GM12801 (cell line): ENCODE data around the gene NKAPD1.

ENCODE experiments used
- TF ChIP-seq, protein P1 (sequence below): IDR thresholded peaks from one replicate; pipeline ENCODE4 v1.5.1; 2011; ENCODE audit warnings: control low read depth; ENCODE audit not compliant: insufficient read length; ENCODE audit errors: extremely low read depth

NKAPD1 gene, protein sequence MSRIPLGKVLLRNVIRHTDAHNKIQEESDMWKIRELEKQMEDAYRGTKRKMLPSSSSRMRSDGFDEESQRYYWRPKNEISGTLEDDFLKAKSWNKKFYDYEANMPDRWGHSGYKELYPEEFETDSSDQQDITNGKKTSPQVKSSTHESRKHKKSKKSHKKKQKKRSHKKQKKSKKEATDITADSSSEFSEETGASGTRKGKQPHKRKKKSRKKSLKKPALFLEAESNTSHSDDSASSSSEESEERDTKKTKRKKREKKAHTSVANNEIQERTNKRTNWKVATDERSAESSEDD

DNA sequence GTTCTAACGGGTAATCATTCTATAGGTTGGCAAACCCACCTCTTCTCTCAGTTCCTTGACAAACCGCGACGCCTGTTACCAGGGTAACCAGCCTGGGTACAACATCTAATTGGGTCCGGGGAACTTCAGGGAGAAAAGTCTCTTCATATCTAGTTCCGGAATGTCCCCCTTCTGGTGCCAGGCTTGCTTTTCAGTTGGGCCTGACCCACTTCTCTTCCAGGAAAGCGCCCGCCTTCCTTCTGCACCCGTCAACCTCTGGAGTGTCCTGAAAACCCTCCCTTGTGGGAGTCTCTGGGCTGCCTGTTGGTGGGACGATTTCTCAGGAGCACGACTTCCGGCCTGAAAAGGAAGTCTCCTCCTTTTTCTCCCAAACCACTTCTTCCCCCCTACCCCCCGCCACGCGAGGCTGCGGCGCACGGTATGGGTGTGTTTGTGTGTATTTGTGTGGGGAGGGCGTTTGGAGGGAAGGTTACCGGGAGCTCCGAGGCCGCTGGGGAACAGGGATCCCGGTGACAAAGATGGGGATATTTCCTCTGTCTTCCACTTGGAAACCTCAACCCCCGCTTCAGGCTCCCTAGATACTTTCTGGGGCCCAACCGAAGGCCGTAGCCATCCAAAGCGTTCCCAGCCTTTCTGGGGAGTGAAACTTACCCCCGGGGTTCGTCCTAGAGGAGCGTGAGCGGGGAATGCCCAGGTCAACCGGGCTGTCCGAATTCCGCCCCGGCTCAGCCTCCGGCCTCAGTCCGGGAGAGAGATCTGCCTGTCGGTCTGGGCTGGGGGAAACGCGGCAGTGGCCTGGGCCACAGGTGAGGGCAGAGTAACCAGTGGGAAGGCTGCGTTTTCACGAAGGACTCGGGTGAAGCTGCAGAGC lies at the start of gene NKAPD1, which contains the start of gene PIH1D2:
NKAPD1 (plus strand) TSS at position 359 of the 871 bp plus-strand sequence. CDS start 1,276 bp downstream, outside the sequence.
PIH1D2 (minus strand) TSS at position 77 of the 871 bp plus-strand sequence. CDS start 843 bp downstream, outside the sequence.
- TF ChIP-seq, protein P1, sequence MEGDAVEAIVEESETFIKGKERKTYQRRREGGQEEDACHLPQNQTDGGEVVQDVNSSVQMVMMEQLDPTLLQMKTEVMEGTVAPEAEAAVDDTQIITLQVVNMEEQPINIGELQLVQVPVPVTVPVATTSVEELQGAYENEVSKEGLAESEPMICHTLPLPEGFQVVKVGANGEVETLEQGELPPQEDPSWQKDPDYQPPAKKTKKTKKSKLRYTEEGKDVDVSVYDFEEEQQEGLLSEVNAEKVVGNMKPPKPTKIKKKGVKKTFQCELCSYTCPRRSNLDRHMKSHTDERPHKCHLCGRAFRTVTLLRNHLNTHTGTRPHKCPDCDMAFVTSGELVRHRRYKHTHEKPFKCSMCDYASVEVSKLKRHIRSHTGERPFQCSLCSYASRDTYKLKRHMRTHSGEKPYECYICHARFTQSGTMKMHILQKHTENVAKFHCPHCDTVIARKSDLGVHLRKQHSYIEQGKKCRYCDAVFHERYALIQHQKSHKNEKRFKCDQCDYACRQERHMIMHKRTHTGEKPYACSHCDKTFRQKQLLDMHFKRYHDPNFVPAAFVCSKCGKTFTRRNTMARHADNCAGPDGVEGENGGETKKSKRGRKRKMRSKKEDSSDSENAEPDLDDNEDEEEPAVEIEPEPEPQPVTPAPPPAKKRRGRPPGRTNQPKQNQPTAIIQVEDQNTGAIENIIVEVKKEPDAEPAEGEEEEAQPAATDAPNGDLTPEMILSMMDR, result no peak

DNA sequence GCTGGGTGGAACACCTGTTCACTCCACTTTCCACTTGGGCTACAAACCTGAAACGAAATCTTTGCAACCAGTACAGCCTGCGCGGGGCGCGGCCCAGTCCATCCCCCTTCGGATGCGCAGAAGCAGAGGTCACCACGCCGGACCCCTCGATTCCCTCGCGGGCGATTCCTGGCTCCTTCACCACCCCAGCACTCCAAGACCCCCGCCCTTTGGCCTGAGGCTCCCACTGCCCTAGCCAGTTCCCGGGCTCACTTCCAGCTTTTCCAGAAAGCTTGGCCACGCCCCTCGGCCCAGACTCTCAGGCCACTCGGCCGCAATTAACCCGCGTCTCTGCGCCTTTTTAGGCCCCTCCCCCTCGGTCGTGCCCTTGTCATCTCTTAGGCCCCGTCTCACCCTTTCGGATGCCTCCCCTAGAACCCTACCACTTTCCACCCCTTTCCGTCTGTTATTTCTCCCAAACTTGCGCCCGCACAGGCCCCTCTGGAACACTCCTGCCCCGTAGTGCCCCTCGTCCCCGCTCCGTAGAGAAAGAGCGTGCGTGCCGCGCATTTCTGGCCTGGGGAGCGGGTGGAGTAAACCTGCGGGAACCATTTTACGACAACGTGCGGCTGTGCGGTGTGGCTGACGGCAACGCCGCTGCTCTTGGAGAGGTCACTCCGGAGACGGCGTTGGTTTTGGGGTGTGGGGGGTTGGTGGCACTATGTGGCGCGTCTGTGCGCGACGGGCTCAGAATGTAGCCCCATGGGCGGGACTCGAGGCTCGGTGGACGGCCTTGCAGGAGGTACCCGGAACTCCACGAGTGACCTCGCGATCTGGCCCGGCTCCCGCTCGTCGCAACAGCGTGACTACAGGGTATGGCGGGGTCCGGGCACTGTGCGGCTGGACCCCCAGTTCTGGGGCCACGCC lies 49.1 kb upstream of the NKAPD1 start, which contains the start of gene DLAT:
DLAT (plus strand) TSS at position 636 of the 906 bp plus-strand sequence; CDS start at position 701, 65 bp downstream.
- TF ChIP-seq, protein P1, result no peak

DNA sequence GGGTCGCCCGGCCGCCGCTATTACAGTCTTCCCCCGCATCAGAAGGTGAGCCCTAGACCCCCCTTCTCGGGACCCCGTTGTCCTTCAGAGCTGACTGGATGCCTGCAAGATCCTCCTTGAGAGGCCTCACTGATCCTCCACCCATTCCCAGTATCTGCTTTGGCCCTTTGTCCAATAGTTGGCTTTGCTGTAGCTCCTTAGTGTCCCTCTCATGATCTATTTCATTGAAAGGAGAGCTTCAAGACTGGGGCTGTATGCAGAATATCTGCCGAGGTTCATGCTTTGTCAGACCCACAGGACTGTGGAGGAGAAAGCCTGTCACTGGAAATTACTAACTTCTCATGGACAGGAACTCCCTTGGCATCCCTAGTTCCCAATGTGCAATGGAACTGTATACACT lies 48.4 kb upstream of the NKAPD1 start:
- TF ChIP-seq, protein P1, result no peak

DNA sequence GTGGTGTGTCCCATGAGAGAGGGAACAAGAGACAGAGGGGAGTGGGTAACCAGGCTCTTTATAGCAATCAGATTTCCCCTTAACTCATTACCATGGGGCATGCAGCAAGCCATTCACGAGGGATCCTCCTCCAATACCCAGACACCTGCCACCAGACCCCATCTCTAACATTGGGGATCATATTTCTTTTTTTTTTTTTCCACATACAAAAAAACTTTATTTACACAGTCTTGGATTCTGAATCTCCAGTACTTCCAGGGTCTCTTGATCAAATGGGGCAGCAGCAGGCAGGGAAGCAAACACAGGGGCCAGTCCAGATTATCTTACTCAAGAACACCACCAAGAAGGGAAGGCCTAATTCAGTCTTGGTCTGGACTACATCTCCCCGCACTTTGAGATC lies 44.6 kb upstream of the NKAPD1 start:
- TF ChIP-seq, protein P1, result no peak

DNA sequence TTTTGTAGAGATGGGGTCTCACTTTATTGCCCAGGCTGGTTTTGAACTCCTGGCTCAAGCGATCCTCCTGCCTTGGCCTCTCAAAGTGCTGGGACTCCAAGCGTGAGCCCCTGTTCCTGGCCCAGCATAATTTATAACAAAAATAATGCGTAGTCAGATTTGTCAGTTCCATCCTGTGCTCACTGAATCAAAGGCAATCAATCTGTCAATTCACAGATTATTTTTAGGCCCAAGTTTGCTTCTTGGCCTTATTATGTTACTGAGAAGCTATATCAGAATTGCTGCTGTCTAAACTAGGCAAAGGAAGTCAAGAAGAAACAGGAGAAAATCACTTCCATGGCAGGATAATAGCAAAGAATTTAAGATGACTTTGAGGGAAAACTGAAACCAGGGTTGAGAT lies 40.2 kb upstream of the NKAPD1 start:
- TF ChIP-seq, protein P1, result no peak

DNA sequence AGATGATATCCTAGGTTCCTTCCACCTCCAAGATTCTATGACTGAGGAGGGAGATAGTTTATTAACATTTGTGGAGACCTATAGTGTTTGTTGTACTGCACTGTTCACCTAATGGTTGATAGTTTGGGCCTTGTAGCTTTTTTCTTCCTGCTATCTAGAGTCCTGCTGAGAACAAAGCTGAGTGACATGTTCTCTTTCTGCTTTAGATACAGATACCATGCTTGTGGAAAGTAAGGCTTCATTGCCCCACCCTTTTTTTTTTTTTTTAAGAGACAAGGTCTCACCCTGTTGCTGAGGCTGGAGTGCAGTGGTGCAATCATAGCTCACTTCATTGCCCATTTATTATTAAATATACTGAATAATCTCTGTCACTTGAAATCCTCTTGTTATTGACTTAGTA lies 36.6 kb upstream of the NKAPD1 start:
- TF ChIP-seq, protein P1, result no peak
